Stimulated activated CD4-positive, alpha-beta T cell treated with anti-CD3 and anti-CD28 coated beads, Interleukin-15, amount 100 ng/mL, for 48 hours (primary cell): ENCODE results near the gene CREB5.

ENCODE experiments used
- DNase-seq, 2 donors: peaks; one replicate each; pipeline ENCODE4 v3.0.0-alpha.2; 2020; ENCODE audit warnings: low read depth in 2 of 2

The CREB5 gene

GRCh38 chr7:28643188-28643569, 230.9 kb downstream of the CREB5 start:
- DNase-seq = no peak

GRCh38 chr7:28643584-28644340, 231.4 kb downstream of the CREB5 start:
- DNase-seq = no peak

GRCh38 chr7:28645866-28646265, 233.5 kb downstream of the CREB5 start:
- no peak for DNase-seq

DNA sequence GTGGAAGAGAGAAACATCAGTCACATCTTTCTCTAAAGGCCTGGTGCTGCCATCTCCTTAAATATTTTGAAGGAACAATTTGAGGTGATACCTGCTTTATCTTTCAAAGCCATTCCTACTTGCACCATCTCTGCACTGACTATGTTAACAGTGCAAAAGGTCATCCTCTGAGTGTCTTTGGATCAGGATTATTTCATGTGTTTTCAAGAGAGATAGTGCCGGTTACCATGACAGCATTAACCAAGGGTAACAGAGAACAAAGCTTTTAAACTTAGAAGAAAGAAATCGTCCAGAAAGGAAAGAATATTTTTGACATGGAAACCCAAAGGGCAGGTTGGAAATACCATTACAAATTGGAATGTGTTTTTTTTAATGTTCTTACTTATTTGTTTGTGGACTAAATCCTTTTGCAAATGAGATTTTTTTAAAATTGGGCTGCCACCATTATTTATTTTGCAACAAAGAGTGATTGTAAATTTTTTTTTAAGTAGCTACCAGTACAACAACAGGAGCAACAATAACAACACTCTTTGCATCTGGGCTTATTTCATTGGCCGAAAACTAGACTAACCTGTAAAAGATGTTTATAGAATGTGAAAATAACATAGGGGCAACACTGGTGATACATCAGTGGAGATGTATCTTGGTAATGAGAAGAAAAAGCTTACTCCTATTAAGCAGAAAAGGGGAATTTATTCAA, 234.2 kb downstream of the CREB5 start:
- no peak for DNase-seq

DNA sequence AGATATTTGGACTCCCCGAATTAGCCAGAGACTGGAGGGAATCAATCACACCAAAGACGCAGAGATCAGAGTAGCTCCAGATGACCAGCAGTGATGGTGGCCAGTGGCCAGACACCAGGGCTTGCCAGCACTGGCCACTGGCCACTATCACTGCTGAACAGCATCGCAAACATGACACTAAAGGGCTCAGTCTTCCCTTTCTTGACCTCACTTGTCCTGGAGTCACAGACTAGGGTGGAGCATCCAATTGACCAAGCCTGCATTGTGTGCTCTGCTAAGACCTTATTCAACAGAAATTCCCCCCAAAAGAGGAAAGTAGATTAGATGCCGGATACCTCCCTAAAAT, 234.7 kb downstream of the CREB5 start:
- DNase-seq = no peak

DNA sequence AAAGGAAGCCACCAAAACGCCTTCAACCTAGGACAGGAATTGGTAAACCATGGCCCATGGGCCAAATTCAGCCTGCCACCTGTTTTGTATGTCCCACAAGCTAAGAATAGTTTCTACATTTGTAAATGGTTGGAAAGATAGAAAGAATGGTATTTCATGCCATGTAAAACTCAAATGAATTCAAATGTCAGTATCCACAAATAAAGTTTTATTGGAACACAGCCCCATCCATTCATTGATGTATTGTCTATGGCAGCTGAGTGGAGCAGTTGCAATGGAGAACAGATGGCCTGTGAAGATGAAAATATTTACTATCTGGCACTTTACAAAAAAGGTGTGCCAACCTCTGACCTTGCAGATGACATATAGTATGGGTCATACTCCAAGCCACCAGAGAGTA, 236.9 kb downstream of the CREB5 start:
- DNase-seq = no peak

GRCh38 chr7:28649811-28650210, 237.5 kb downstream of the CREB5 start:
- no peak for DNase-seq

- DNase-seq = no peak
Observed at GRCh38 chr7:28654110-28654509, 241.8 kb downstream of the CREB5 start.

DNA sequence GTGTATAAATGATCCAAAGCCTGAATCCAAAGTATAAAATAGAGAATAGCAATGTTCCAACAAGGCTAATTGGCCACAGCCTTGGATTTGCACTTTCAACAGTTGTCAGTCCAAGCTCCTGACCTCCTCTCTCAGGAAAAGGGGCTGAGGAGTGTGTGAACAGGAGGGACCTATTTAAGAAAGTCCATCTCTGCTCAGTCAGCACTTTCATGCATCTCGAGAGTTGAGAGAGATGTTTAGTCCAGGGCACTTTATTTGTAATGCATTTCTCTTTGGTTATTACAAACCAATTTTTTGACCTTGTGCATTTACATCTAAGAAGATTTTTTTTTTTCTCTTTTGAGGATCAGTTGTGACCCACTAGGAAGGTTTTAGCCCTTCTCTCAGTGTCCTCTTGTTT, 244.2 kb downstream of the CREB5 start:
- DNase-seq = no peak

GRCh38 chr7:28658381-28658780, 246.1 kb downstream of the CREB5 start:
- DNase-seq = no peak

- DNase-seq = no peak
Observed at GRCh38 chr7:28660132-28660531, 247.8 kb downstream of the CREB5 start.

DNA sequence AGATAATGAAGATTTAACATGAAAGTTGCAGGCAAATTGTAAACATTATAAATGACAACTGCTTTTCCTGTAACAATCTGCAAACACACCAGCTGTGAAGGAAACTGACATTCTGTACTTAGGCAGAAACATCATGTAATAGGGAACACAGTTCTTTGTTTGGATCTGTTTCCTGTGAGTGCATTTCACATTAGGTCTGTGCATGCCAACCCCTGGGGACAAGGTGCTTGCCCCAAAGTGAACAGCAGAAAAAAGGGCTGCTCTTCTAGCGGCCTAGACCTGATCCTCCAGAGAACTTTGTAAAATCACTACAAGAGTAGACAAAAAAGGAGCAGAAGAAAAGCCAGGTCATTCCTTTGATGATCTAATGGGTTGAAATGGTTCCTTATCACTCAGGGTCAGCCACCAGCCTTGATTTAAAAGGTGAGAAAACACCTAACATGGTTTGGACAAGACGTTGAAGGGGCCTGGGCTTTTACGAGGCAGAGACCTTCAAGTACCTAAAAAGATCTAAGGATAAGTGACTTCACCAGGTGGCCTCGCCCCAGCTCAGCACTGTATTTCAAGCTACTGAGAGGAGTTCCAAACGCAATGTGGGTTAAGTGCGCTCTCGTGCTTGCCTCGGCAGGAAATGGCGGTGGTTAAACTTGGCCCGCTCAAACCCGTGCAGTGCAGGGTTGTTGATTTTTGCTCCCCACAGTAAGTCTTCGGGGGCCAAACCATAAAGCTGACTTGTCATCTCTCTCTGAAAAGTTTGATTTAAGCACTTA, 249.7 kb downstream of the CREB5 start:
- no peak for DNase-seq

DNA sequence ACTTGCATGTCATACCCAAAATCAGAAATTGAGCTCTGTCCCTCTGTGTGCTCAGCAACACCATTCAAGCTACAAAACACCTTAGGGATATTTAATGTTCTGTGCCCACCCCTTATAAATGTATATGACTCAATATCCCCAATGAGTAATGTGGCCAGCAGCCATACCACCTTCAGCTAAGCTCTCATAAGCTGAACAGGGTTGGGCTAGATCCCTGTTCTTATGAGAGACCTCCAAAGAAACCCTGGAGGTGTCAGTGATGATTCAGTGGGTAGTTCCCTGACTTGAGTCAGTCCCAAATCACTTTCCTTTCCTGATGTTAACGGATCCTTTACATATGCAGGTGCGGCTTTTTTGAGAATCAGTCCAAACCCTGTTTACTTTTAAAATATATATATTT, 253.8 kb downstream of the CREB5 start:
- DNase-seq = no peak

DNA sequence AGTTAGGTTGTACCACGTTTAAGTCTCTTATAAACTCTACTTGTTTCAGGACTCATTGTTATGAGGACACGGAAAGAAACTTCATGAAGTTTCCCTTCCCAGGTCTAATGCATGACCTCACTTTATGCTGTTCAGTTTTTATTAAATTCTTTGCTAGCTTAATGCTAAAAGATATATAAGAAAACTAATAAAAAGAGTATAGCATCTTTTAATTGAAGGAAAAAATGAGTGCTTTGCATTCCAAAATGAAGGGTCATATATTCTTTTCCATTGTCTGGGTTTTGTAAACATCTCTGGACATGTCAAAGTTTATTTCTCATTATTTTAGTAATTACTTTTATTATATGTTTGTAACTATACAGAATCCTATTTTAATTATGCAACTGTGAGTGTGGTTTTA, 255.8 kb downstream of the CREB5 start:
- DNase-seq = no peak

DNA sequence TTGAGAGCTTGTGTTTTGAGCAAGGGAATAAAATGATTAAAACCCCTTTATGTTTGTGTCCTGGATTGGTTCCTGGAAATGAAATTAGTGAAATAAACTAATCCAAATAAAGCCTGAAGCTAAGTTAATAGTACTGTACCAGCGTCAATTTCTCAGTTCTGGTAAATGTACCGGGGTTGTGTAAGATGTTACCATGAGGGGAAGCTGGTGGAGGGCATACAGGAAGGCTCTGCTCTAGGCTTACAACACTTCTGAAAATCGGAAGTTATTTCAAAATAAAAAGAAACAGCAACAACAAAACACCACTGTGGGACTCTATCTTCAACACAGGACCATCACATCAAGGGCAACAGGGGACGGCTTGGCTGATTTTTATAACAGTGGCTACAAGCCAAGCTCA, 257.0 kb downstream of the CREB5 start:
- DNase-seq = no peak

GRCh38 chr7:28671526-28671925, 259.2 kb downstream of the CREB5 start:
- no peak for DNase-seq

GRCh38 chr7:28672397-28672797, 260.1 kb downstream of the CREB5 start:
- no peak for DNase-seq

GRCh38 chr7:28674359-28674782, 262.1 kb downstream of the CREB5 start:
- DNase-seq = no peak

GRCh38 chr7:28675429-28675828, 263.1 kb downstream of the CREB5 start:
- no peak for DNase-seq

- no peak for DNase-seq
Observed at GRCh38 chr7:28677668-28678067, 265.4 kb downstream of the CREB5 start.

DNA sequence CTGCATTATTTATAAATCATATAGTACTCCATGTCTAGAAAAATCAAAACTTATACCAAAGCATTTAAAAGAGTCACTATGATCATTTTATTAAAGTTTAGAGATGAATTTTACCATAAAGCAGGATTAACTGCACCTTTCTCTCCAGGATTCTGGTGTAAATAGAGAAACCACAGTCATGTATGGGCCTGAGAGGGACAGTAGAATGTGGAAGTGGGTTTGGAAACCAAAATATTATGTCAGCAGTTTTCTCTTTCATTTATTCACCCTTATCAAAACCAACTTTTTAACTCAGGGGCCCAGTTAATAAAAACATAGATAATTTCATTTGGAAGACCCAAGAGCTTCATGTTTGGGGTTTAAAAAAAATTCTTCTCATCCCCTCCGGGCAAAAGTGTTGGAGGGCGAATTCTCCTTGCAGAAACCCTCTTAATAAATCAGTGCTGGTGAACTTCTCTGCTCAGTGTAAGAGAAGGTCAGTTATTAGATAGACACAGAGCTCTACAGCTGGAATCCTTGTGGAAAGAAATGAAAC, 266.2 kb downstream of the CREB5 start:
- no peak for DNase-seq

GRCh38 chr7:28681693-28682310, 269.5 kb downstream of the CREB5 start:
- DNase-seq = no peak
